ENCODE results near the gene REXO1. TPM values are rescaled to one million over a fixed set of nuclear protein-coding genes. Genes with fewer than 3 reads are reported as not detected.

Gene REXO1
- total and polyA plus RNA-seq, 9 of the 15 experiments (the other 6 are each of a cell fraction or from before 2014, with no cell fraction given), result 0.04 to 63.3 (median 15.8) TPM

- TF ChIP-seq ZNF609 (CRISPR knock-in tag; IDR thresholded peaks at IDR 0.05; ENCODE audit: borderline replicate concordance) (no peak), ARHGAP35 (IDR thresholded peaks at IDR 0.05; ENCODE audit: partially characterized antibody) (no peak), POLR2G (IDR thresholded peaks at IDR 0.05; ENCODE audit: low read depth, low read length) (peak; percentile 79), CXXC5 (CRISPR knock-in tag; IDR thresholded peaks at IDR 0.05) (peak; percentile 62), ZBTB49 (CRISPR knock-in tag; IDR thresholded peaks at IDR 0.05; ENCODE audit: borderline replicate concordance) (no peak), E2F6 (IDR thresholded peaks at IDR 0.05; ENCODE audit: borderline replicate concordance in 1 of 2, extremely low read depth in 1 of 2, insufficient read depth in 1 of 2, insufficient read length in 1 of 2, low read depth in 1 of 2, low read length in 1 of 2, poor library complexity in 1 of 2, severe bottlenecking in 1 of 2) (peak in 1 of 2 experiments; percentile 6), ARID1B (IDR thresholded peaks at IDR 0.05) (no peak), MIER1 (IDR thresholded peaks at IDR 0.05; ENCODE audit: low read depth) (no peak), UBTF (IDR thresholded peaks at IDR 0.05; ENCODE audit: borderline replicate concordance in 1 of 2, low read depth in 2 of 2, low read length in 2 of 2) (0 out of 4 replicates have a peak, but pooled peaks of 1 of the 2 experiments have one; percentile 24), EP400 (IDR thresholded peaks at IDR 0.05) (no peak), E2F1 (CRISPR knock-in tag; IDR thresholded peaks at IDR 0.05) (no peak), NR4A1 (CRISPR knock-in tag; IDR thresholded peaks at IDR 0.05) (no peak), NR4A1 (tag; IDR thresholded peaks at IDR 0.05) (no peak), NUFIP1 (IDR thresholded peaks at IDR 0.05; ENCODE audit: partially characterized antibody) (no peak)
Observed at GRCh38 chr19:1863328-1863637, 15.0 kb upstream of the REXO1 start, which contains the start of gene KLF16 (continued).

Measured in K562 (cell line).